HFFc6 (cell line): Measurements from ENCODE around the gene MX1. TPM values are rescaled to one million over a fixed set of nuclear protein-coding genes. Genes with fewer than 3 reads are reported as not detected.

Experiments used
- DNase-seq: peaks from one replicate; pipeline ENCODE4 v3.0.0-alpha.2; 2018
- H3K27ac Mint-ChIP-seq: 2 replicates; pipeline ENCODE4 v1.8.0; 2020; ENCODE audit warnings: mild to moderate bottlenecking, mixed read lengths
- H3K27me3 Mint-ChIP-seq: 2 replicates; pipeline ENCODE4 v1.8.0; 2021; ENCODE audit warnings: mild to moderate bottlenecking, moderate library complexity, mixed read lengths; ENCODE audit not compliant: insufficient read depth
- H3K36me3 Mint-ChIP-seq: 2 replicates; pipeline ENCODE4 v1.8.0; 2021; ENCODE audit warnings: low read depth, mixed read lengths
- H3K4me1 Mint-ChIP-seq: 2 replicates; pipeline ENCODE4 v1.8.0; 2020; ENCODE audit warnings: low read depth, mixed read lengths
- H3K4me3 Mint-ChIP-seq: 2 replicates; pipeline ENCODE4 v1.8.0; 2020; ENCODE audit warnings: mild to moderate bottlenecking, moderate library complexity, mixed read lengths
- H3K9me3 Mint-ChIP-seq: 2 replicates; pipeline ENCODE4 v1.8.0; 2020; ENCODE audit warnings: mild to moderate bottlenecking, mixed read lengths
- total RNA-seq, 6 experiments: library from RNA; stranded (reverse); fragmentation: NEBNext Ultra II Directional; extraction: Animal tissue kit (Norgen Biotek cat#: 25700); gene quantifications; 2 replicates in 1 of 6; 3 replicates in 5 of 6; pipeline ENCODE4 v1.2.3, GENCODE V29; 2021
- TF ChIP-seq, protein P1 (sequence below): fragments of 200-600 bp; sonication (generic); IDR thresholded peaks from 2 replicates; pipeline ENCODE4 v1.5.0; 2021; ENCODE audit warnings: antibody characterized with exemption, mild to moderate bottlenecking

MX1 gene
- total RNA-seq, 6 experiments from 2014 or later: 0.61 to 1.2 (median 0.85) TPM

DNA sequence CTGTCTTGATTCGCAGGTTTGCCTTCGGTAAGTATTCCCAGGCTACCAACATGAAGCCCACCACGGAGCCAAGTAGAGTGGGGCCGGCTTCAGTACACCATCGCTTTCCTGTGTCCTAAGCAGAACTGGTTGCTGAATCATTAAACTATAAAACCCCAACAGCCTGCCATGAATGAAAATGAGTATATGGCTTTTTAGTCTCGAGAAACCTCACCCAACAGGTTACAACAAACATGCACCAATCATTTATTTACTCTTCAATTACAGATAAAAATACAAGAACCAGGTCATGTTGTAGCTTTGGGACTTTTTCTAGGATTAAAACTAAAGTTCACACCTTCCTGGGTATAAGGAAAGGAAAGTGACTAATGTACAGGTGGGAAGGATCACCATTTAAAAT lies 74.3 kb downstream of the MX1 start:
- Mint-ChIP-seq H3K4me1 (no peaks in the 10 kb centered on the region), H3K9me3 (no peaks in the 10 kb centered on the region), H3K27ac (no peak overlapping the region), H3K4me3 (no peak overlapping the region), H3K27me3 (peaks cover 14% of the 10 kb centered on the region), H3K36me3 (no peaks in the 10 kb centered on the region)
- no peak for DNase-seq
- TF ChIP-seq, protein P1, sequence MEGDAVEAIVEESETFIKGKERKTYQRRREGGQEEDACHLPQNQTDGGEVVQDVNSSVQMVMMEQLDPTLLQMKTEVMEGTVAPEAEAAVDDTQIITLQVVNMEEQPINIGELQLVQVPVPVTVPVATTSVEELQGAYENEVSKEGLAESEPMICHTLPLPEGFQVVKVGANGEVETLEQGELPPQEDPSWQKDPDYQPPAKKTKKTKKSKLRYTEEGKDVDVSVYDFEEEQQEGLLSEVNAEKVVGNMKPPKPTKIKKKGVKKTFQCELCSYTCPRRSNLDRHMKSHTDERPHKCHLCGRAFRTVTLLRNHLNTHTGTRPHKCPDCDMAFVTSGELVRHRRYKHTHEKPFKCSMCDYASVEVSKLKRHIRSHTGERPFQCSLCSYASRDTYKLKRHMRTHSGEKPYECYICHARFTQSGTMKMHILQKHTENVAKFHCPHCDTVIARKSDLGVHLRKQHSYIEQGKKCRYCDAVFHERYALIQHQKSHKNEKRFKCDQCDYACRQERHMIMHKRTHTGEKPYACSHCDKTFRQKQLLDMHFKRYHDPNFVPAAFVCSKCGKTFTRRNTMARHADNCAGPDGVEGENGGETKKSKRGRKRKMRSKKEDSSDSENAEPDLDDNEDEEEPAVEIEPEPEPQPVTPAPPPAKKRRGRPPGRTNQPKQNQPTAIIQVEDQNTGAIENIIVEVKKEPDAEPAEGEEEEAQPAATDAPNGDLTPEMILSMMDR: no peak

GRCh38 chr21:41500931-41501381 lies 74.9 kb downstream of the MX1 start:
- no peak overlapping the region for H3K27ac Mint-ChIP-seq
- H3K27me3 Mint-ChIP-seq: peaks cover 17% of the 10 kb centered on the region
- no peaks in the 10 kb centered on the region for H3K9me3 Mint-ChIP-seq
- H3K4me3 Mint-ChIP-seq: no peak overlapping the region
- TF ChIP-seq, protein P1: no peak
- H3K36me3 Mint-ChIP-seq: no peaks in the 10 kb centered on the region
- H3K4me1 Mint-ChIP-seq: no peaks in the 10 kb centered on the region
- no peak for DNase-seq

DNA sequence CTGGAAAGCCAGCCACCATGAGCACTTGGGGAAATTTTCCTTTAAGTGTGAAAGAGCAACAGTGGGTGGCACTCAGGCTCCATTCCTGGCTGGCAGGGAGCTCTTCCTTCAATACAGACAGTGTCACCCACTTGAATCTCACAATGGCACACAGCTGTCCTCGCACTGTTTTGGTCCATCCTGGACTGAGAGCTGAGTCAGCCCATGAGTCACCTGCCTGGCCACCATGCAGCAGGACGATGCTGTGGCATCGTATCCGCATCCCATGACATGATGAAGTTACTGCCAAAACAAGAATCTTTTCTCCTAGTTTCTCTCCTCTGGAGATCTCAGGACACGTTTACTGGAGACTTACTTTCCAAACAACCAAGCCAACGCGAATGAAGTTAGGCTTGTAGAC lies 75.9 kb downstream of the MX1 start:
- Mint-ChIP-seq H3K36me3 (no peaks in the 10 kb centered on the region), H3K27me3 (peaks cover 27% of the 10 kb centered on the region), H3K9me3 (no peaks in the 10 kb centered on the region), H3K4me1 (no peaks in the 10 kb centered on the region), H3K27ac (no peak overlapping the region), H3K4me3 (no peak overlapping the region)
- no peak for DNase-seq
- TF ChIP-seq, protein P1: no peak

- H3K27me3 Mint-ChIP-seq: peaks cover 27% of the 10 kb centered on the region
- TF ChIP-seq, protein P1: no peak
- DNase-seq: no peak
- no peak overlapping the region for H3K4me3 Mint-ChIP-seq
- H3K9me3 Mint-ChIP-seq: no peaks in the 10 kb centered on the region
- H3K36me3 Mint-ChIP-seq: no peaks in the 10 kb centered on the region
- no peak overlapping the region for H3K27ac Mint-ChIP-seq
- no peaks in the 10 kb centered on the region for H3K4me1 Mint-ChIP-seq
Measured at GRCh38 chr21:41503331-41503730, 77.3 kb downstream of the MX1 start.

GRCh38 chr21:41504030-41504429 lies 78.0 kb downstream of the MX1 start:
- Mint-ChIP-seq H3K27ac (no peak overlapping the region), H3K4me3 (no peak overlapping the region), H3K4me1 (no peaks in the 10 kb centered on the region), H3K36me3 (no peaks in the 10 kb centered on the region), H3K27me3 (peaks cover 31% of the 10 kb centered on the region), H3K9me3 (no peaks in the 10 kb centered on the region)
- DNase-seq: no peak
- TF ChIP-seq, protein P1: no peak

- Mint-ChIP-seq H3K9me3 (no peaks in the 10 kb centered on the region), H3K27me3 (peaks cover 43% of the 10 kb centered on the region), H3K27ac (no peak overlapping the region), H3K4me3 (no peak overlapping the region), H3K36me3 (no peaks in the 10 kb centered on the region), H3K4me1 (no peaks in the 10 kb centered on the region)
- no peak for DNase-seq
- TF ChIP-seq, protein P1: no peak
Measured at GRCh38 chr21:41506005-41506594, 80.1 kb downstream of the MX1 start.
